Measurements from ENCODE around the gene CRAT.

DNA sequence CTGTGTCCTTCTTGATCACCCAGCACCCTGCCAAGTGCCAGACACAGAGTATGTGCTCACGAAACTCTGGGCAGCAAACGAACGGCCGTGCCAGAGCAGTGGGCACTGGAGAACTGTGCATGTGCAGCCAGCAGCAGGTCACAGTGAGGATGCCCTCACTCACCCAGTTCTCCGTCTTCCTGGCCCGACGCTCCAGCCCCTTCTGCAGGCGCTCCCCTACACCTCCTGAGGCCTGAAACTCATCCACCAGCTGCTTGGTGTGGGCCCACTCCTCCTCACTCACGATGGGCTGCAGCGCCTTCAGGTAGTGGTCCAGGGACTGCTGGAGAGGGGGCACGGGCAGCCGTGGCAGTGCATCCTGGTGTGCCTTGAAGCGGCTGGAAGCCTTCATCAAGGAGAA lies 2.9 kb downstream of the CRAT start:
- no peak for TF ChIP-seq POLR2A (IDR thresholded peaks at IDR 0.05)
- TF ChIP-seq, protein P1, sequence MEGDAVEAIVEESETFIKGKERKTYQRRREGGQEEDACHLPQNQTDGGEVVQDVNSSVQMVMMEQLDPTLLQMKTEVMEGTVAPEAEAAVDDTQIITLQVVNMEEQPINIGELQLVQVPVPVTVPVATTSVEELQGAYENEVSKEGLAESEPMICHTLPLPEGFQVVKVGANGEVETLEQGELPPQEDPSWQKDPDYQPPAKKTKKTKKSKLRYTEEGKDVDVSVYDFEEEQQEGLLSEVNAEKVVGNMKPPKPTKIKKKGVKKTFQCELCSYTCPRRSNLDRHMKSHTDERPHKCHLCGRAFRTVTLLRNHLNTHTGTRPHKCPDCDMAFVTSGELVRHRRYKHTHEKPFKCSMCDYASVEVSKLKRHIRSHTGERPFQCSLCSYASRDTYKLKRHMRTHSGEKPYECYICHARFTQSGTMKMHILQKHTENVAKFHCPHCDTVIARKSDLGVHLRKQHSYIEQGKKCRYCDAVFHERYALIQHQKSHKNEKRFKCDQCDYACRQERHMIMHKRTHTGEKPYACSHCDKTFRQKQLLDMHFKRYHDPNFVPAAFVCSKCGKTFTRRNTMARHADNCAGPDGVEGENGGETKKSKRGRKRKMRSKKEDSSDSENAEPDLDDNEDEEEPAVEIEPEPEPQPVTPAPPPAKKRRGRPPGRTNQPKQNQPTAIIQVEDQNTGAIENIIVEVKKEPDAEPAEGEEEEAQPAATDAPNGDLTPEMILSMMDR (IDR thresholded peaks at IDR 0.05): no peak
- TF ChIP-seq EP300 (IDR thresholded peaks at IDR 0.05): no peak
- no peak for TF ChIP-seq POLR2AphosphoS5 (IDR thresholded peaks at IDR 0.05)
